Activated naive CD4-positive, alpha-beta T cell treated with anti-CD3 and anti-CD28 coated beads, Interleukin-2, amount 50 U/mL, for 16 hours (primary cell): Measurements from ENCODE around the gene TTLL4.
"Not testable (repeated sequence)": the region's sequence is repeated elsewhere in the genome, so short reads cannot be mapped to it uniquely, and the experiment has no call there.

Experiments used
- DNase-seq: peaks from one replicate; pipeline ENCODE4 v3.0.0-alpha.2; 2020

The TTLL4 gene

GRCh38 chr2:218746470-218746795 is 35.8 kb downstream of the TTLL4 start:
- DNase-seq = no peak

- no peak for DNase-seq
These were observed 36.3 kb downstream of the TTLL4 start for GRCh38 chr2:218746960-218747359.

- DNase-seq = no peak
These were observed 38.3 kb downstream of the TTLL4 start for GRCh38 chr2:218748741-218749441.

GRCh38 chr2:218754201-218754600 is 43.6 kb downstream of the TTLL4 start:
- no peak for DNase-seq

GRCh38 chr2:218754781-218755180 is 44.1 kb downstream of the TTLL4 start:
- DNase-seq = no peak

GRCh38 chr2:218755198-218755566 is 44.5 kb downstream of the TTLL4 start:
- no peak for DNase-seq

GRCh38 chr2:218755567-218756404 is 45.2 kb downstream of the TTLL4 start:
- DNase-seq = no peak

GRCh38 chr2:218756599-218757377 is 46.2 kb downstream of the TTLL4 start:
- DNase-seq = no peak

- no peak for DNase-seq
These were observed 51.2 kb downstream of the TTLL4 start for GRCh38 chr2:218761795-218762194.

- DNase-seq = not testable (repeated sequence)
These were observed 62.1 kb downstream of the TTLL4 start for GRCh38 chr2:218772759-218773158.

- no peak for DNase-seq
These were observed 63.2 kb downstream of the TTLL4 start for GRCh38 chr2:218773881-218774280.

GRCh38 chr2:218776488-218776887 is 65.9 kb downstream of the TTLL4 start:
- DNase-seq = no peak

GRCh38 chr2:218777276-218777990 is 66.8 kb downstream of the TTLL4 start:
- no peak for DNase-seq

- DNase-seq = no peak
These were observed 69.4 kb downstream of the TTLL4 start for GRCh38 chr2:218780046-218780445.

- DNase-seq = no peak
These were observed 70.4 kb downstream of the TTLL4 start for GRCh38 chr2:218780851-218781690.

- DNase-seq = no peak
These were observed 71.3 kb downstream of the TTLL4 start, which contains the start of gene CYP27A1 for GRCh38 chr2:218781691-218782527. CYP27A1 (plus strand) TSS chr2:218782147; CDS start chr2:218782183, 36 bp downstream.

GRCh38 chr2:218782528-218782844 is 71.9 kb downstream of the TTLL4 start:
- DNase-seq = no peak

- no peak for DNase-seq
These were observed 73.1 kb downstream of the TTLL4 start for GRCh38 chr2:218783688-218784087.

GRCh38 chr2:218785103-218785502 is 74.5 kb downstream of the TTLL4 start:
- DNase-seq = no peak

GRCh38 chr2:218786133-218786532 is 75.5 kb downstream of the TTLL4 start:
- DNase-seq = no peak
